ENCODE results near the gene DUSP16.
"Not testable (repeated sequence)": the region's sequence is repeated elsewhere in the genome, so short reads cannot be mapped to it uniquely, and the experiment has no call there.

DNA sequence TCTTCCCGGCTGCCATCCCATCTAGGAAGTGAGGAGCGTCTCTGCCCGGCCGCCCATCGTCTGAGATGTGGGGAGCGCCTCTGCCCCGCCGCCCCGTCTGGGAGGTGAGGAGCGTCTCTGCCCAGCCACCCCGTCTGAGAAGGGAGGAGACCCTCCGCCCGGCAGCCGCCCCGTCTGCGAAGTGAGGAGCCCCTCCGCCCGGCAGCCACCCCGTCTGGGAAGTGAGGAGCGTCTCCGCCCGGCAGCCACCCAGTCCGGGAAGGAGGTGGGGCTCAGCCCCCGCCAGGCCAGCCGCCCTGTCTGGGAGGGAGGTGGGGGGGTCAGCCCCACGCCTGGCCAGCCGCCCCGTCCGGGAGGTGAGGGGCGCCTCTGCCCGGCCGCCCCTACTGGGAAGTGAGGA is 3.3 kb upstream of the DUSP16 start:
- not testable (repeated sequence) for TF ChIP-seq POLR2AphosphoS5 (IDR thresholded peaks at IDR 0.05)
- TF ChIP-seq, protein P1, sequence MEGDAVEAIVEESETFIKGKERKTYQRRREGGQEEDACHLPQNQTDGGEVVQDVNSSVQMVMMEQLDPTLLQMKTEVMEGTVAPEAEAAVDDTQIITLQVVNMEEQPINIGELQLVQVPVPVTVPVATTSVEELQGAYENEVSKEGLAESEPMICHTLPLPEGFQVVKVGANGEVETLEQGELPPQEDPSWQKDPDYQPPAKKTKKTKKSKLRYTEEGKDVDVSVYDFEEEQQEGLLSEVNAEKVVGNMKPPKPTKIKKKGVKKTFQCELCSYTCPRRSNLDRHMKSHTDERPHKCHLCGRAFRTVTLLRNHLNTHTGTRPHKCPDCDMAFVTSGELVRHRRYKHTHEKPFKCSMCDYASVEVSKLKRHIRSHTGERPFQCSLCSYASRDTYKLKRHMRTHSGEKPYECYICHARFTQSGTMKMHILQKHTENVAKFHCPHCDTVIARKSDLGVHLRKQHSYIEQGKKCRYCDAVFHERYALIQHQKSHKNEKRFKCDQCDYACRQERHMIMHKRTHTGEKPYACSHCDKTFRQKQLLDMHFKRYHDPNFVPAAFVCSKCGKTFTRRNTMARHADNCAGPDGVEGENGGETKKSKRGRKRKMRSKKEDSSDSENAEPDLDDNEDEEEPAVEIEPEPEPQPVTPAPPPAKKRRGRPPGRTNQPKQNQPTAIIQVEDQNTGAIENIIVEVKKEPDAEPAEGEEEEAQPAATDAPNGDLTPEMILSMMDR (IDR thresholded peaks at IDR 0.05) = not testable (repeated sequence)

Data from sigmoid colon (tissue), 4 donors.